CD4-positive, alpha-beta T cell treated with Interleukin-17A for 1 hour (primary cell): ENCODE measurements around the gene SPDYE3.
"Not testable (repeated sequence)": the region's sequence is repeated elsewhere in the genome, so short reads cannot be mapped to it uniquely, and the experiment has no call there.

Source experiments
- DNase-seq: peaks from one replicate; pipeline ENCODE4 v3.0.0-alpha.2; 2020

SPDYE3 gene

GRCh38 chr7:100292162-100292561, 15.3 kb upstream of the SPDYE3 start:
- DNase-seq, result not testable (repeated sequence)

DNA sequence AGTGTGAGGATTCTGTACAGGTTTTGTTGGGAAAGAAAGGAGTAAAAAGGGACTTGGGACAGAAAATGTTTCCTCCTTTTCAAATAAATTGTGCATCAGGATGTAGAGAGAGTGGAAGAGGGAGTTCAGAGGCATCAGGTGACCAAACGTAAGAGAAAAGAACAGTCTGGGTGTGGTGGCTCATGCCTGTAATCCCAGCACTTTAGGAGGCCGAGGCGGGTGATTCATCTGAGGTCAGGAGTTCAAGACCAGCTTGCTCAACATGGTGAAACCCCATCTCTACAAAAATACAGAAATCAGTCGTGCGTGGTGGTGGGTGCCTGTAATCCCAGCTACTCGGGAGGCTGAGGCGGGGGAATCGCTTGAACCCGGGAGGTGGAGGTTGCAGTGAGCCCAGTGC, 12.2 kb upstream of the SPDYE3 start:
- not testable (repeated sequence) for DNase-seq

- DNase-seq, result not testable (repeated sequence)
Measured at GRCh38 chr7:100297852-100298631, 9.5 kb upstream of the SPDYE3 start.

- not testable (repeated sequence) for DNase-seq
Measured at GRCh38 chr7:100298632-100298895, 8.9 kb upstream of the SPDYE3 start.

DNA sequence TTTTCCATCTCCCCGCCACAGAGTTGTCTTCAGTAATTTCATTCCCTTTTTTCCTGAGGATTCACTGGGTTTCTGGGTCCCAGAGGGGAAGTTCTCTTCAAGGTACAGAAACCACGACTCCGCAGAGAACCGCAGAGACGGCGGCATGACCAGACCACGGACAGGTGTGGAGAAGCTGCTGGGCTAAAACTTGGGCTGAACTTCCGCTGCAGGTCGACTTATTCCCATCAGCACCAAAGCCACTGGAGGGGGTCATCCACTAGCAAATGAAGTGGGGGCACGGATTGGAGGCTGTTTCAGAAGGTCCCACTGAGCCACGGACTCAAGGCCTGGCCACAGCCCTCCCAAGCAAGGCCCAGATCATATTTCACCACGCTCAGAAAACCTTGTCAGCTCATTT, 3.0 kb upstream of the SPDYE3 start:
- not testable (repeated sequence) for DNase-seq

GRCh38 chr7:100318329-100318728, 10.8 kb downstream of the SPDYE3 start:
- DNase-seq, result not testable (repeated sequence)

- not testable (repeated sequence) for DNase-seq
Measured at GRCh38 chr7:100321648-100322047, 14.1 kb downstream of the SPDYE3 start.

DNA sequence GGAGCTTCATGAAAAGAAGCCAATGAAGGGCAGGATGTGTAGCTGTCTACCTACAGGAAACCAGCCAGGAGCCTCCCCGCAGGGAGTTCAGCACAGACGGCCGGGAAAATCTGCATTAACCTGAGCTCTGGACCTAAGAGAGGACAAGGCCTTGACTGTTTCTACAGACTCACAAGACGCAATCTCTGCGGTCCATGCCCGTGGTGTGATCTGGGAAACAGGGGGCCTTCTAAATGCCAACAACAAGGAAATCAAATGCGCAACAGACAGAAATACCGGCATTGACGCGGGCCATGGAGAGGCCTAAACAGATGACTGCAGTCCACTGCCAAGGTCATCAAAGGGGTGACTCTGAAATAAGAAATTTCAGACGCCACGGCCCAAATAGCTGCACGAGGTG, 16.7 kb downstream of the SPDYE3 start:
- DNase-seq, result not testable (repeated sequence)

GRCh38 chr7:100325671-100326070, 18.2 kb downstream of the SPDYE3 start:
- DNase-seq, result not testable (repeated sequence)

DNA sequence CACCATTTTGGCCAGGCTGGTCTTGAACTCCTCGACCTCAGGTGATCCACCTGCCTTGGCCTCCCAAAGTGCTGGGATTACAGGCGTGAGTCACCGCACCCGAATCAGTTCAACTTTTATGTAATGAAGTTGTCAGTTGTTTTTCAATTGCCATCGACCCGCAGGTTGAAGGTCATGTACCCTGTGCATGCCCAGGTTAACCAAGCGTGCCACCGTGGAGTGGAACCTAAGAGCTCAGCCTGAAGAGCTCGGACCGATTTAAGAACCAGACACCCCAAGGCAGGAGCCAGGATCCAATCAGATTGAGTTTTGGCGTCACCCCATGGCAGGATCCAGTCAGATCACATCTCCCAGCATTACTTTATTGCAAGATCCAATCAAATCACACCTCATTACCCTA, 19.4 kb downstream of the SPDYE3 start:
- not testable (repeated sequence) for DNase-seq

GRCh38 chr7:100335566-100336466, 28.3 kb downstream of the SPDYE3 start:
- peak; percentile 93 for DNase-seq

- not testable (repeated sequence) for DNase-seq
Measured at GRCh38 chr7:100338083-100338696, 30.7 kb downstream of the SPDYE3 start.

GRCh38 chr7:100341286-100341685, 33.8 kb downstream of the SPDYE3 start:
- not testable (repeated sequence) for DNase-seq

DNA sequence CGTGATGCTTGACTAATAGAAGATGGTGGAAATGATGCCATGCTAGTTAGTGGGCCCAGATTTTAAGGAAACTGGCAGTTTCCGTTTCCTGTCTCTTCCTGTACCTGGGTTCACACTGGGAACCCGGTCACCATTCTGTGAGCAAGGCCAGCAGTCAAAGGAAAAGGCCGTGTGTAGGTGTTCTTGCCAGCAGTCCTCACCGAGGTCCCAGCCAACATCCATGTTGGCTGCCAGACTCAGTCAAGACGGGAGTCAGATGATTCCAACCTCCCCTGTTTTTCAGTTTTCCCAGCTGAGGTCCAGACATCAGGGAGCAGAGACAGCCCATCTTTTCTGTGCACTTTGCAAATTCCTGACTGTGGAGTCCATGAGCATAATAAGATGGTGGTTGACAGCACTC, 35.3 kb downstream of the SPDYE3 start:
- no peak for DNase-seq

- DNase-seq, result not testable (repeated sequence)
Measured at GRCh38 chr7:100344124-100344559, 36.6 kb downstream of the SPDYE3 start.

DNA sequence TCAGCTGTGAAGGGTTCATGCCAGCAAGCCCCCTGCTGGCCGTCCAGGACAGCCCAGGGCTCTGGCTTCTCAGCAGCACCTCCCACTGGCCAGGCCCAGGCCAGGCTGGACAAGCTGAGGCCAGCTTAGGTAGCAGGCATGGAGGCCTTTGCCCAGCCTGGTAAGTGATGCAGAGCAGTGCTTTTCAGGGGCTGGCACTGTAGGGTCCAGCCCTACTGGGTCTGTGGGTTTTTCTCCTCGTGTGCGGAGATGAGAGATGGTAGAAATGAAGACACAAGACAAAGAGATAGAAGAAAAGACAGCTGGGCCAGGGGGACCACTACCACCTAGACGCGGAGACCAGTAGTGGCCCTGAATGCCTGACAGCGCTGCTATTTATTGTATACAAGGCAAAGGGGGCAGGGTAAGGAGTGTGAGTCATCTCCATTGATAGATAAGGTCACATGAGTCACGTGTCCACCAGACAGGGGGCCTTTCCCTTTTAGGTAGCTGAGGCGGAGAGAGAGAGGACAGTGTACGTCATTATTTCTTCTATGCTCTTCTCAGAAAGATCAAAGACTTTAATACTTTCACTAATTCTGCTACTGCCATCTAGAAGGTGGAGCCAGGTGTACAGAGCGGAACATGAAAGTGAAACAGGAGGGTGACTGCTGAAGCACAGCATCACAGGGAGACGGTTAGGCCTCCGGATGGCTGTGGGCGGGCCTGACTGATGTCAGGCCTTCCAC, 37.2 kb downstream of the SPDYE3 start:
- DNase-seq, result peak; percentile 97

- peak; percentile 80 for DNase-seq
Measured at GRCh38 chr7:100345288-100345672, 37.8 kb downstream of the SPDYE3 start.

- no peak for DNase-seq
Measured at GRCh38 chr7:100346921-100347320, 39.4 kb downstream of the SPDYE3 start.

DNA sequence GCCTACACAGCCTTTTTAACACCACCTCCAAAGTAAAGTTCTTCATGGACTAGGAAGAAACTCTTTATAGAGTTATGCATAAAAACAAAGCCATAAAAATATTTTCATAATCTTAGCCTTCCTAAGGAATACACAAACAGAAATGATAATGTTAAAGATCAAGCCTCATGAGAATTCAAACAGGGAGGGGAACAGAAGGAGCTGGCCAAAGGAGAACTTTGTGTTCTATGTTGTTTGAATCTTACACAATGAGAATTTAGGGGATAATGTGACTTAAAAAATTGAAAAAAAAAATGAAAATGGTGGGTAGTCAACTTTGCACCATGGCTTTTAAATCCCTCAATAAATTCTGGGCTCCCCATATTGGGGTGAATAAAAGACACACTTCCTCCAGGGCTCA, 41.3 kb downstream of the SPDYE3 start:
- DNase-seq, result no peak

GRCh38 chr7:100349757-100350156, 42.3 kb downstream of the SPDYE3 start:
- DNase-seq, result no peak

DNA sequence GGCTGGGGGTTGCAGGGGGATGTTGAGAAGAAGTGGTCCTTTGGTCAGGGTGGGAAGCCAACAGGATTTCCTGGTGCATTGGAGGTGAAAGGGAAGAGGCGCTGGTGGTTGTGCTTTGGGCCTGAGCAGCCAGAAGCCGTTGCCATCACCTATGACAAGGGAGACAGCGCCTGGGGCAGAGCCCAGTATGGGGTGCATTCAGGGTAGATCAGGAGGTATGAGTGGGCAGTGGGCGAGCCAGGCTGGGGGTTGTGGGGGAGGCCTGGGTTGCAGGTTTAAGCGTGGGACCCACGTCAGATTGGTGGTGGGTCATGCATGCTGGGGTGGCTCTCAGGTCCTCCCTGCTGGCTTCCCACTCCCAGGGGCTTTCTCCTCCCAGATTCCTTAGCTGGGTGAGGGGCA, 44.2 kb downstream of the SPDYE3 start:
- no peak for DNase-seq

DNA sequence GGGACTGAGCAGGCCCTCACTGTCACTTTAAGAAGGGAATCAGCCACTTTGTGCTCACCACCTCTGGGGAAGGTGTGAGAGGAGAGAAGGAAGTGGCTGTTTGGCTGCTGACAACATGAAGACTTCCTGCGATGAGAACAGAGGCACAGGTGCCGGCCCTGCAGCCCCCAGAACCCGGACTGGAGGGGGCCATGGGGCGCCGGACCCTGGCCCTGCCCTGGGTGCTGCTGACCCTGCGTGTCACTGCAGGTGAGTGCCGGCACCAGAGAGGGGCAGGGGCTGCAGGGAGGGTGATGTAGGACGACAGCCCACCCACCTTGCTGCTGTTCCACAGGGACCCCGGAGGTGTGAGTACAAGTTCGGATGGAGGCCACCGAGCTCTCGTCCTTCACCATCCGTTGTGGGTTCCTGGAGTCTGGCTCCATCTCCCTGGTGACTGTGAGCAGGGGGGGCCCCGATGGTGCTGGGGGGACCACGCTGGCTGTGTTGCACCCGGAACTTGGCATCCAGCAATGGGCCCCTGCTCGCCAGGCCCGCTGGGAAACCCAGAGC, 44.8 kb downstream of the SPDYE3 start:
- DNase-seq, result not testable (repeated sequence)
